GM12801 (cell line): Measurements from ENCODE around the gene UXT.

ENCODE experiments used
- TF ChIP-seq, protein P1 (sequence below): IDR thresholded peaks from one replicate; pipeline ENCODE4 v1.5.1; 2011; ENCODE audit warnings: control low read depth; ENCODE audit not compliant: insufficient read length; ENCODE audit errors: extremely low read depth

The UXT gene

GRCh38 chrX:47611489-47611888, 47.5 kb downstream of the UXT start:
- TF ChIP-seq, protein P1, sequence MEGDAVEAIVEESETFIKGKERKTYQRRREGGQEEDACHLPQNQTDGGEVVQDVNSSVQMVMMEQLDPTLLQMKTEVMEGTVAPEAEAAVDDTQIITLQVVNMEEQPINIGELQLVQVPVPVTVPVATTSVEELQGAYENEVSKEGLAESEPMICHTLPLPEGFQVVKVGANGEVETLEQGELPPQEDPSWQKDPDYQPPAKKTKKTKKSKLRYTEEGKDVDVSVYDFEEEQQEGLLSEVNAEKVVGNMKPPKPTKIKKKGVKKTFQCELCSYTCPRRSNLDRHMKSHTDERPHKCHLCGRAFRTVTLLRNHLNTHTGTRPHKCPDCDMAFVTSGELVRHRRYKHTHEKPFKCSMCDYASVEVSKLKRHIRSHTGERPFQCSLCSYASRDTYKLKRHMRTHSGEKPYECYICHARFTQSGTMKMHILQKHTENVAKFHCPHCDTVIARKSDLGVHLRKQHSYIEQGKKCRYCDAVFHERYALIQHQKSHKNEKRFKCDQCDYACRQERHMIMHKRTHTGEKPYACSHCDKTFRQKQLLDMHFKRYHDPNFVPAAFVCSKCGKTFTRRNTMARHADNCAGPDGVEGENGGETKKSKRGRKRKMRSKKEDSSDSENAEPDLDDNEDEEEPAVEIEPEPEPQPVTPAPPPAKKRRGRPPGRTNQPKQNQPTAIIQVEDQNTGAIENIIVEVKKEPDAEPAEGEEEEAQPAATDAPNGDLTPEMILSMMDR, result no peak

DNA sequence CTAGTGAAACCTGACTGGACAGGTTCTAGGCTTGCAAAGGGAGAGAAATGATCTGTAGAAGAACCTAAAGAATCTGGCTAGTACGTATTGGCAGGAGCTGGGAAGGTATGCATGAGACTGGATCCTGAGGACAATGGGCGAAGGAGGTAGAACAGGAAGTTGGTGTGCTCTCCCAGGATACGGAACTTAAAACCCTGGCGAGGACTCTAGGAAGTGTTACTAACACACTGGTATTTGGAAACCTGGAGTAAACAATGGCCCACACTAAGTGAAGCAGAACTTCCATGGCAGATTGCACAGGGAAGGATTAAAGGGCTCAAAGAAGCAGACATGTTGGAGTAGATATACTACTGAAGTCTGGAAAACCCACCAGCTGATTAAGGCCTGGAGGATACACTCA, 48.5 kb downstream of the UXT start:
- TF ChIP-seq, protein P1, result no peak

- TF ChIP-seq, protein P1, result no peak
Measured at GRCh38 chrX:47608130-47608810, 50.7 kb downstream of the UXT start.

- TF ChIP-seq, protein P1, result no peak
Measured at GRCh38 chrX:47607091-47607490, 51.9 kb downstream of the UXT start.

DNA sequence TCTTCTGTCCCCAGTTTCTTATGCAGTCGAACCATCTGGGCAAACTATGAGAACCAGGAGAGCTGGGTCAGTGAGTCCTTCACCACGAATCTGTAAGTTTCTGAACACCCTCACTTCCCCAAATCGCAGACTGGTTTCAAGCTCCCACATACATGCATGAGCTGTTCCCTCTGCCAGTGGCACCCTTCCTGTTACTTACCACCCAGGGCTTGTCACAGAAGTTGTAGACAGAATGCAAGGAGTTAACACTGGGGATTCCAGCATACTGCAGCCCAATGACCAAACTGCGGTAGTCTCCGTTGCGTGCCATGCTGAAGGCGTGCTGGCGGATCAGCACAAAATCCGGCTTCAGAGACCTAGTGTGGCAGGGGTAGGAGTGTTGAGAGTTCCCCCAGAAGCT, 54.0 kb downstream of the UXT start:
- TF ChIP-seq, protein P1, result no peak
